Stimulated activated CD8-positive, alpha-beta memory T cell treated with anti-CD3 and anti-CD28 coated beads, Interleukin-4, amount 100 ng/mL, for 4 hours (primary cell): ENCODE results near the gene PEX6.
A peak's percentile ranks its signal among the peaks of the same experiment; 100 is the strongest.

Experiments
- DNase-seq, 2 donors: peaks; one replicate each; pipeline ENCODE4 v3.0.0-alpha.2; 2020; ENCODE audit warnings: low read depth in 2 of 2, low spot score in 1 of 2

PEX6 gene

GRCh38 chr6:42937548-42938427, 41.2 kb downstream of the PEX6 start:
- no peak for DNase-seq

DNA sequence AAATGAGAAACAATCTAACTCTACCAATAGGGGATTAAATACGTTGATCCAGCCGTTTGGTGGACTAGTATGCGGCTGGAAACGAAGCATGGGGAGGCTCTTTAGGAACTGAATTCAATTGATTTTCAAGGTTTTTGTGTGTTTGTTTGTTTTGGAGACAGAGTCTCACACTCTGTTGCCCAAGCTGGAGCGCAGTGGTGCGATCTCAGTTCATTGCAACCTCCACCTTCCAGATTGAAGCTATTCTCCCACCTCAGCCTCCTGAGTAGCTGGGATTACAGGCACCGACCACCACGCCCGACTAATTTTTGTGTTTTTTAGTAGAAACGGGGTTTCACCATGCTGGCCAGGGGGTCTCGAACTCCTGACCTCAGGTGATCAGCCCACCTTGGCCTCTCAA, 42.6 kb downstream of the PEX6 start:
- no peak for DNase-seq

- DNase-seq, result no peak
Observed at GRCh38 chr6:42935322-42935721, 43.7 kb downstream of the PEX6 start.

DNA sequence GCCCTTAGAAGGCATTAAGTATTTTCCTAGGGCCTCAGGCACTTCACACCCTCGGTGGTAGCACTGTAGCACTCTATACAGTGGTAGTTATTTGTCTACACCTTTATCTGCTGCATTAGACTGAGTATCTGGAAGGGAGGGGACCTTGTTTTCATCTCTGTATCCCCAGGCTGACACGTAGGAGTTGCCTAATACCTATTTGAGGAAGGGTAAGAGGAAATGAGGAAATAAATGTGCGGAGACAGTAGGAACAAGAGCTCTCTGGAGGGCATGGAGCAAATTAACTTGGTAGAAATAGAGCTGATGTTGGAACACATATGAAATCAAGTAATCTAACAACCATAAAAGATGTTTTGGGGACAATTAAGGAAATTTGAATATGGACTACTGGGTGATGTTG, 45.8 kb downstream of the PEX6 start:
- no peak for DNase-seq

DNA sequence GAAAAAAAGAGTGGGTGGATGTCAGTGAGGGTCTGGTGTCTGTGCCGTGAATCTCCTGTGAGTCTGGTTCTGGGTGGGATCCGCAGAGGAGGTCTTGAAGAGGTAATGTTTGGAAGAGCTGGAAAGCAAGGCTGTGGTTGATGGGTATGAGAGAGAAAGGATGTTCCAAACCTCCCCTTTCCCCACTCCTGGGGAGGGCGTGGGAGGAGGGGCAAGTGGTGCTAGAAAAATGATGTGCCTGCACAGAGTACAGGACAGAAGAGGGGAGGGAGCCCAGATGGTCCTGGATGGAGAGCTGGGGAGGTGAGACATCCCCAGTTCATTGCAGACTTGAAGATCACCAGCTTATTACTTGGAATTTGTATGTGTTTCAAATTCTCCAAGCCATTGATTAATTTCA, 46.6 kb downstream of the PEX6 start:
- no peak for DNase-seq

DNA sequence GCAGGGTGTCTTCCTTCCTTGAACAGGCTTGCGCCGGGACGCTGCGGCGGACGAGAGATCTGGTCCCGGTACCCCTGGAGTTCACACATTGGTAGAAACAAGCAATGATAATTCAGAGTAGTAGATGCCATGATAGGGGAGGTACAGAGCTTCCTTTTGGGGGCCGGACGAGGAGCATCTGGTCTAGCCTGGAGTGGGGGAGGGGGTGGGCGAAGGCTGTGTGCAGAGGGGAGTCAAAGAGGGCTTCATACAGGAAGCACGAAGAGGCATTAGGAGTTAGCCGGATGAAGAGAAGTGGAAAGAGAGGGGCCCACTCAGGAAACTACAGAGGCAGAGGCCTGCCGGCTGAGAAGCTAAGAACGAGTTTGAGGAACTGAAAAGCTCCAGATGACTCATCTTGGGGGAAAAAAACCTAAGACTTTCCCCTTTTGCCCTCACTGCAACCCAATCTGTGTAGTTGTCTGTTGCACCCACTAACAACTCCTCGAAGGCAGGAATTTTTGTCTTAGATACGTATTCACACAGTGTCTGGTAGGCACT, 49.1 kb downstream of the PEX6 start:
- peak in 1 of 2 donors; percentile 39 for DNase-seq

DNA sequence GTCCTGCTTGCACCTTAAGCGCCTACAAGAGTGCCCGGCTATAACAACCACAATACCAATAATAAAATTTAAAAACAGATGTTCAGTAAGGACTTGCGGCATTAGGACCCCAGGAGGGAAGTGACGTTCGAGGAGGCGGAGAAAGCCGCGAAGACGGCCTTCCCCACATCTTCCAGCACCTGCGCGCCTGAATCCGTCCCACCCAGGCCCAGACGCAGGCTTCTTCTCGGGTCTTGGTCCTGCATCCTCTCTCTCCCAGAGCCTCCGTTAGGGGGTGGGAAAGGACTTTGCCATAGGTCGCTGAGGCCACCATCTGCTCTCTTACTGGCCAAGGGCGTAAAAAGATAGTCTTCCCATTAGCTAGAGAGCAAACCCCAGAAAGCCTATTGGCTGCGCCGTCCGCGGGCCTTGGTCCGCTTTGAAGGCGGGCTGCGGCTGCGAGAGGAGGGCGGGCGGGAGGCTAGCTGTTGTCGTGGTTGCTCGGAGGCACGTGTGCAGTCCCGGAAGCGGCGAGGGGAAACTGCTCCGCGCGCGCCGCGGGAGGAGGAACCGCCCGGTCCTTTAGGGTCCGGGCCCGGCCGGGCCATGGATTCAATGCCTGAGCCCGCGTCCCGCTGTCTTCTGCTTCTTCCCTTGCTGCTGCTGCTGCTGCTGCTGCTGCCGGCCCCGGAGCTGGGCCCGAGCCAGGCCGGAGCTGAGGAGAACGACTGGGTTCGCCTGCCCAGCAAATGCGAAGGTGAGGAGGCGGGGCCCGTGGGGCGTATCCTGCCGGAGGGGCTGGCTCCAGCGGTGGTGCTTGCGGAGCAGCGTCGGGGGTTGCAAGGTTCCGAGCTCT, 49.8 kb downstream of the PEX6 start, which contains the start of gene CNPY3:
Gene CNPY3 (plus strand): TSS at position 495 of the 835 bp plus-strand sequence. CDS start 91 bp downstream, at position 586.
- peak; percentile 72 to 84 for DNase-seq

DNA sequence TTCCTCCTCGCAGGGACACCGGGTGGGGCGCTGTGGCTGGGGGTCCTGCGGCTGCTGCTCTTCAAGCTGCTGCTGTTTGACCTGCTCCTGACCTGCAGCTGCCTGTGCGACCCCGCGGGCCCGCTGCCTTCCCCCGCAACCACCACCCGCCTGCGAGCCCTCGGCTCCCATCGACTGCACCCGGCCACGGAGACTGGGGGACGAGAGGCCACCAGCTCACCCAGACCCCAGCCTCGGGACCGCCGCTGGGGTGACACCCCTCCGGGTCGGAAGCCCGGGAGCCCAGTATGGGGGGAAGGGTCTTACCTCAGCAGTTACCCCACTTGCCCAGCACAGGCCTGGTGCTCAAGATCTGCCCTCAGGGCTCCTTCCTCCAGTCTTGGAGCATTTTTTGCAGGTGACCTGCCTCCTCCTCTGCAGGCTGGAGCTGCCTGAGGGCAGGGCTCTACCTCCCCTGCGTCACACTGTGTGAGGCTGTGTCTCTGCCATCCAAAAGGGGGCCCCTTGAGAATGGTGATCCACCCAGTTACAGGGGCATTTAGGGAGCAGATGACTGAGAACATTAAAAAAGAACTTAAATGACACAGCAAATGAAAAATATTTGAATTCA, 53.6 kb downstream of the PEX6 start:
- no peak for DNase-seq

- DNase-seq, result no peak
Observed at GRCh38 chr6:42923666-42924065, 55.3 kb downstream of the PEX6 start.

DNA sequence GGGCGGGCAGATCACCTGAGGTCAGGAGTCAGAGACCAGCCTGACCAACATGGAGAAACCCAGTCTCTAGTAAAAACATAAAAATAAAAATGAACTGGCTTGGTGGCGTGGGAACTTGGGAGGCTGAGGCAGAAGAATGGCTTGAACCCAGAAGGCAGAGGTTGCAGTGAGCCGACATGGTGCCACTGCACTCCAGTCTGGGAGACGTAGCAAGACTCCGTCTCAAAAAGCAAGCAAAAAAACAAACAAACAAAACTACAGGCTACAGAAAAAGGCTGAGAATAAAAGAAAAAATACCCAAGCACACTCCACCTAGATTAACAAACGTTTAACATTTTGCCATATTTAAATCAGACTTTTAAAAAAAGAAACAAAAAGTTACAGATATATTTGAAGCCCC, 57.2 kb downstream of the PEX6 start:
- DNase-seq, result no peak

GRCh38 chr6:42916288-42916687, 62.7 kb downstream of the PEX6 start:
- no peak for DNase-seq

DNA sequence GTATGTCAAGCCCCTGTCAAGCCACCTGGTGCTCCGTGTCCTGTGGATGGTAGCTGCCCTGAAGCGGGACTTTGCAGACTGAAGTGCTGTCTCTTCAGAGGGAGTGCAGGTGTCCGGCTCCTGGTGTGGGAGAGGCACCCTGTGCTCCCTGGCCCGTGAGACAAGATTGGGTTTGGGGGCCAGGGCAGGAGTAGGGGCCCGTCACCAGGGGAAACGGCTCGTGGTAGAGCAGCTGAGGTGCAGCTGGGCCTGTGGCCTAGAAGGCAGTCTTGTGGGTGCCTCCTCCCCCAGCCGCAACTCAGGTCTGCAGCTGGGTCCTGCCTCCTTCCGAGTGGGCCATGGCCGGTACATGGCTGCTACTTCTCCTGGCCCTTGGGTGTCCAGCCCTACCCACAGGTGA, 63.2 kb downstream of the PEX6 start, which contains the start of gene PTCRA:
Gene PTCRA (plus strand): TSS at position 322 of the 400 bp plus-strand sequence. CDS start 17 bp downstream, at position 339.
- no peak for DNase-seq

DNA sequence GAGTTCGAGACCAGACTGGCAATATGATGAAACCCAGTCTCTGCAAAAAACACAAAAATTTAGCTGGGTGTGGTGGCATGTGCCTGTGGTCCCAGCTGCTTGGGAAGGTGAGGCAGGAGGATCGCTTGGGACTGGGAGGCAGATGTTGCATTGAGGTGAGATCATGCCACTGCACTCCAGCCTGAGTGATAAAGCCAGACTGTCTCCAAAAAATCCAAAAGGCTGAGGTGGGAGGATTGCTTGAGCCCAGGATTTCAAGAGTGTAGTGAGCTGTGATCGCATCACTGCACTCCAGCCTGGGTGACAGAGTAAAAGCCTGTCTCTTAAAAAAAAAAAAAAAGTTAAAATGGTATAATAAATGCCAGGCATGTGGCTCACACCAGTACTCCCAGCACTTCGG, 64.4 kb downstream of the PEX6 start:
- no peak for DNase-seq
